Nephron progenitor cell (in vitro differentiated cells): Measurements from ENCODE around the gene ZNF493.

Source experiments
- DNase-seq: peaks from one replicate; pipeline ENCODE4 v3.0.0; 2021
- H3K27ac Mint-ChIP-seq: 2 replicates; pipeline ENCODE4 v1.8.0; 2021; ENCODE audit warnings: mild to moderate bottlenecking, moderate library complexity, mixed read lengths
- H3K27me3 Mint-ChIP-seq: 2 replicates; pipeline ENCODE4 v1.8.0; 2021; ENCODE audit warnings: mild to moderate bottlenecking, low read depth, mixed read lengths; ENCODE audit not compliant: poor library complexity
- H3K36me3 Mint-ChIP-seq: 2 replicates; pipeline ENCODE4 v1.8.0; 2021; ENCODE audit warnings: low read depth, mixed read lengths
- H3K4me1 Mint-ChIP-seq: 2 replicates; pipeline ENCODE4 v1.8.0; 2021; ENCODE audit warnings: mixed read lengths
- H3K4me3 Mint-ChIP-seq: 2 replicates; pipeline ENCODE4 v1.8.0; 2021; ENCODE audit warnings: mild to moderate bottlenecking, moderate library complexity, mixed read lengths
- H3K9me3 Mint-ChIP-seq: 2 replicates; pipeline ENCODE4 v1.8.0; 2021; ENCODE audit warnings: mild to moderate bottlenecking, moderate library complexity, mixed read lengths
- TF ChIP-seq, protein P1 (sequence below): fragments of 200-600 bp; sonication (generic); IDR thresholded peaks from 2 replicates; pipeline ENCODE4 v1.5.0; 2021; ENCODE audit warnings: antibody characterized with exemption

The ZNF493 gene

DNA sequence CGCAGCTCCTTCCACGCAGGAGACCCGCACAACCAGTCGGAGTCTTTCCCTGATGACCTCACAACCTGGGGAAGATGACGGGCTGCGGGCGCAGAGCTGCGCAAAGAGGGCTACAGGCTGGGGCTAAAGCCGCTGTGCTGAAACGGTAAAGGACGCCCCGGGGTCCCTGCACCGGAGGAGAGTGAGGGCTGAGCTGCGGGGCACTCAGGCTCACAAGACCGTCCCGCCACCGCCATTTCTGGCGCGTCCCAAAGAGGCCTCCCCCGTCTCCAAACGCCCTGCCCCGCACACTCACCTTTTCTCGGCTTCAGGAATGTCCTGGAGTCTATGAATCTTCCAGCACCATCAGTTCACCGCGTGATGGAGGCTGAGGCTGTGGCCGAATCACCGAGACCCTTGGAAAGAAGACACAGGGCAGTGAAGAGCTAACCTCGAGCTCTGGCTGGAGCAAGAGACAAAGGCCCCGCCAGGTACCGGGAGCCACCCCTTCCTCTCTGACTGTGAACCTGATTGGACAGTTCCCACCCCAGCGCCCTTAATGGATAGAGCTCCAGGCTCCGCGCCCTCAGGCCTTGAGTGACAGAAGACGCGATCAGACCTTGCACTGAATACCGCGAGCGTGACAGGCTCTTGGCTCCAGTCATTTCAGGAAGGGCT lies 66.6 kb downstream of the ZNF493 start:
- peaks cover 54% of the 10 kb centered on the region for H3K36me3 Mint-ChIP-seq
- TF ChIP-seq, protein P1, sequence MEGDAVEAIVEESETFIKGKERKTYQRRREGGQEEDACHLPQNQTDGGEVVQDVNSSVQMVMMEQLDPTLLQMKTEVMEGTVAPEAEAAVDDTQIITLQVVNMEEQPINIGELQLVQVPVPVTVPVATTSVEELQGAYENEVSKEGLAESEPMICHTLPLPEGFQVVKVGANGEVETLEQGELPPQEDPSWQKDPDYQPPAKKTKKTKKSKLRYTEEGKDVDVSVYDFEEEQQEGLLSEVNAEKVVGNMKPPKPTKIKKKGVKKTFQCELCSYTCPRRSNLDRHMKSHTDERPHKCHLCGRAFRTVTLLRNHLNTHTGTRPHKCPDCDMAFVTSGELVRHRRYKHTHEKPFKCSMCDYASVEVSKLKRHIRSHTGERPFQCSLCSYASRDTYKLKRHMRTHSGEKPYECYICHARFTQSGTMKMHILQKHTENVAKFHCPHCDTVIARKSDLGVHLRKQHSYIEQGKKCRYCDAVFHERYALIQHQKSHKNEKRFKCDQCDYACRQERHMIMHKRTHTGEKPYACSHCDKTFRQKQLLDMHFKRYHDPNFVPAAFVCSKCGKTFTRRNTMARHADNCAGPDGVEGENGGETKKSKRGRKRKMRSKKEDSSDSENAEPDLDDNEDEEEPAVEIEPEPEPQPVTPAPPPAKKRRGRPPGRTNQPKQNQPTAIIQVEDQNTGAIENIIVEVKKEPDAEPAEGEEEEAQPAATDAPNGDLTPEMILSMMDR = no peak
- peak overlapping the region; percentile 99 for H3K27ac Mint-ChIP-seq
- peaks cover 61% of the 10 kb centered on the region for H3K9me3 Mint-ChIP-seq
- H3K27me3 Mint-ChIP-seq = peaks cover 12% of the 10 kb centered on the region
- peaks cover 5% of the 10 kb centered on the region for H3K4me1 Mint-ChIP-seq
- H3K4me3 Mint-ChIP-seq = peak overlapping the region; percentile 99
- peak; percentile 63 for DNase-seq

DNA sequence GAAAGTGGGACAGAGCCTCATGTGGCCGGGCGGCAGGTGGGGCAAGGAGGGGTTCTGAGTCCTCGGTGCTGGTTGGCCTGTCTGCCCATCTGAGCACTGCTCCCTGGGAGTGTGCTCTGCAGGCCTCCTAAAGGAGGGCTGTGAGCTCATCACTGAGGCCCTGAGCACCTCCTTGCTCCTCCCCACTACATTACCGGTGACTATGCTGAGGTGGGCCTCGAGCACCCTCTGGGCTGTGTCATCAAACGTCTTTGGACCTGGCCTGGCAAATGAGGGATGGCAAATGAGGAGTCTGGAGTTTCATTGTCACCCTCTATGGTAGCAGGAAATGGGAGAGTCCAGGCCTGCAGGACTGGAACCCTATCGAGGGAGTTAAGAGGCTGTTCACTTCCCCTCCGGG lies 69.7 kb downstream of the ZNF493 start:
- H3K27me3 Mint-ChIP-seq = peaks cover 13% of the 10 kb centered on the region
- H3K4me1 Mint-ChIP-seq = peaks cover 5% of the 10 kb centered on the region
- H3K36me3 Mint-ChIP-seq = peaks cover 27% of the 10 kb centered on the region
- H3K27ac Mint-ChIP-seq = no peak overlapping the region
- peaks cover 45% of the 10 kb centered on the region for H3K9me3 Mint-ChIP-seq
- H3K4me3 Mint-ChIP-seq = no peak overlapping the region
- TF ChIP-seq, protein P1 = no peak
- DNase-seq = no peak

DNA sequence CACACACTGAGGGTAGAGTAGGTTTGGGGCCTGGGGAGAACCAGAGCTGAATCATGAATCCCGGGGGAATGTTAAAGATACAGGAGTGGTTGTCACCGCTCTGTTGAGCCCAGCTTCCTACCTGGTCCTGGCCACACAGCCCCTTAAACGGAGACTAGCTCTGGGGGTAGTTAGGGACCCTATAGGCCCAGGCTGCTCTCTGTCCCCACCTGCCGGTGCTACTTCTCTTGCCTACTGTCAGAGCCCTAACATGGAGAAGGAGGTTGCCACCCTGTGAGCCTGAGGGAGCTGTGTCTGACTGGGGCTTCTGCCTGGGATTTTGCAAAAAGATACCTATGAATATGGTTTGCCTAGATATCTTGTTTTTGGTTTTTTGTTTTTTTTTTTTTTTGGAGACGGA lies 71.9 kb downstream of the ZNF493 start:
- no peak overlapping the region for H3K4me3 Mint-ChIP-seq
- H3K27me3 Mint-ChIP-seq = peaks cover 6% of the 10 kb centered on the region
- H3K36me3 Mint-ChIP-seq = peaks cover 8% of the 10 kb centered on the region
- H3K9me3 Mint-ChIP-seq = peaks cover 26% of the 10 kb centered on the region
- H3K4me1 Mint-ChIP-seq = peaks cover under 1% of the 10 kb centered on the region
- no peak overlapping the region for H3K27ac Mint-ChIP-seq
- TF ChIP-seq, protein P1 = no peak
- DNase-seq = no peak

DNA sequence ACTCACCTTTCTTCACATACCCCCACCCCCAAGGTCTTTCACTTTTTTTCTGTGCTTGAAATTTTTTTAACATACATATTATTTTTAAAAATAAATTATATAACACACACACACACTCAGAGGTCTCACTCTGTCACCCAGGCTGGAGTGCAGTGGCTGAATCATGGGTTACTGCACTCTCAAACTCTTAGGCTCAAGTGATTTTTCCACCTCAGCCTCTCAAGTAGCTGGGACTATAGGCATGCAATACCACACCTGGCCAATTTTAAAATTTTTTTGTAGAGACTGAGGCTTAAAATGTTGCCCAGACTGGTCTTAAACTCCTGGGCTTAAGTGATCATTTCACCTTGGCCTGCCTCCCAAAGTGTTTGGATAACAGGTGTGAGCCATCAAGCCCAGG lies 75.6 kb downstream of the ZNF493 start:
- no peaks in the 10 kb centered on the region for H3K4me1 Mint-ChIP-seq
- H3K4me3 Mint-ChIP-seq = no peak overlapping the region
- TF ChIP-seq, protein P1 = no peak
- peaks cover 46% of the 10 kb centered on the region for H3K9me3 Mint-ChIP-seq
- H3K27ac Mint-ChIP-seq = no peak overlapping the region
- peaks cover 12% of the 10 kb centered on the region for H3K36me3 Mint-ChIP-seq
- peaks cover 7% of the 10 kb centered on the region for H3K27me3 Mint-ChIP-seq
- no peak for DNase-seq

DNA sequence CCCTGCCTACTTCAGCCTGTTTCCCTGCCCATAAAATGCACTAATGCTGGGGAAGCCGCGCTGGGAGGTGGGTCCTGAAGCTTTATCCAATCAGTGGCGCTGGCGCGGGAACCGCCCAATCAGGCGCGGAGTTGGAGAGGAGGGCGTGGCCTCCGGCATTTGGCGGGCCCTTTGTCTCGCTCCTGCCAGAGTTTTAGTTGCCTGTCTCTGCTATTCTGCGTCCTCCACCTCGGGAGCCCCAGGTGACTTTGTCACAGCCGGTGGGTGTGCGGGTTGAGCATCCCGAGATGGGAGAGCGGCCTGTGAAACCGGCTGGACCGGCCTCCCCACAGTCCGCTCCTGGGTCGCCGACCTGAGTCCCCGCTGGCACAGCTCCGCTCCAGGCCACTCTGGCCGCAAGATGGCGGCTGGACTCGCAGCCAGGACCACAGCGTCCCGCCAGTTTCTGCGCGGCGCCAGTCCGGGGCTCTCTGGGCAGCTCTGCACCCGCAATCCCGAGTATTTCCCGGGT lies 77.8 kb downstream of the ZNF493 start:
- TF ChIP-seq, protein P1 = no peak
- Mint-ChIP-seq H3K9me3 (peaks cover 66% of the 10 kb centered on the region), H3K36me3 (peaks cover 27% of the 10 kb centered on the region), H3K27ac (peak overlapping the region; percentile 83), H3K27me3 (peaks cover 7% of the 10 kb centered on the region), H3K4me1 (no peaks in the 10 kb centered on the region), H3K4me3 (peak overlapping the region; percentile 83)
- DNase-seq = peak; percentile 80
